Progenitor cell of endocrine pancreas (in vitro differentiated cells): Measurements from ENCODE around the gene DES. TPM values are rescaled to one million over a fixed set of nuclear protein-coding genes. Genes with fewer than 3 reads are reported as not detected.
A peak's percentile ranks its signal among the peaks of the same experiment; 100 is the strongest.

Experiments
- DNase-seq: peaks from one replicate; pipeline ENCODE4 v3.0.0; 2021; ENCODE audit warnings: low spot score; ENCODE audit not compliant: unreplicated experiment
- H3K27ac Mint-ChIP-seq: 2 replicates; pipeline ENCODE4 v1.8.0; 2021; ENCODE audit warnings: mild to moderate bottlenecking, moderate library complexity, mixed read lengths
- H3K27me3 Mint-ChIP-seq: 2 replicates; pipeline ENCODE4 v1.8.0; 2021; ENCODE audit warnings: mixed read lengths
- H3K36me3 Mint-ChIP-seq: 2 replicates; pipeline ENCODE4 v1.8.0; 2022; ENCODE audit warnings: mixed read lengths; ENCODE audit not compliant: insufficient read depth
- H3K4me1 Mint-ChIP-seq: 2 replicates; pipeline ENCODE4 v1.8.0; 2021; ENCODE audit warnings: low read depth, mixed read lengths
- H3K4me3 Mint-ChIP-seq: 2 replicates; pipeline ENCODE4 v1.8.0; 2021; ENCODE audit warnings: low read depth, mild to moderate bottlenecking, moderate library complexity, mixed read lengths
- H3K9me3 Mint-ChIP-seq: 2 replicates; pipeline ENCODE4 v1.8.0; 2021; ENCODE audit warnings: low read depth, mixed read lengths
- CTCF ChIP-seq: fragments of 200-600 bp; sonication (generic); IDR thresholded peaks from one replicate; pipeline ENCODE4 v1.5.0; 2021; ENCODE audit warnings: antibody characterized with exemption, mild to moderate bottlenecking; ENCODE audit not compliant: unreplicated experiment
- total RNA-seq: library from RNA; stranded (reverse); gene quantifications from 2 replicates; pipeline ENCODE4 v1.2.1, GENCODE V29; 2021

Gene DES
- total RNA-seq, 1 donor from 2014 or later = not detected

GRCh38 chr2:219395609-219396008 is 22.6 kb upstream of the DES start:
- no peak for TF ChIP-seq CTCF
- peaks cover 2% of the 10 kb centered on the region for H3K27me3 Mint-ChIP-seq
- H3K36me3 Mint-ChIP-seq = no peaks in the 10 kb centered on the region
- no peak for DNase-seq
- H3K4me3 Mint-ChIP-seq = no peak overlapping the region
- no peaks in the 10 kb centered on the region for H3K9me3 Mint-ChIP-seq
- H3K27ac Mint-ChIP-seq = no peak overlapping the region
- H3K4me1 Mint-ChIP-seq = peaks cover 22% of the 10 kb centered on the region

- no peak overlapping the region for H3K27ac Mint-ChIP-seq
- peaks cover 27% of the 10 kb centered on the region for H3K4me1 Mint-ChIP-seq
- no peak for DNase-seq
- no peak for TF ChIP-seq CTCF
- no peaks in the 10 kb centered on the region for H3K9me3 Mint-ChIP-seq
- peaks cover 2% of the 10 kb centered on the region for H3K27me3 Mint-ChIP-seq
- H3K4me3 Mint-ChIP-seq = no peak overlapping the region
- H3K36me3 Mint-ChIP-seq = no peaks in the 10 kb centered on the region
Observed at GRCh38 chr2:219396863-219397457, 21.2 kb upstream of the DES start.

GRCh38 chr2:219398721-219399363 is 19.3 kb upstream of the DES start:
- no peaks in the 10 kb centered on the region for H3K36me3 Mint-ChIP-seq
- H3K4me3 Mint-ChIP-seq = no peak overlapping the region
- no peak for DNase-seq
- peaks cover 37% of the 10 kb centered on the region for H3K4me1 Mint-ChIP-seq
- peaks cover 8% of the 10 kb centered on the region for H3K27me3 Mint-ChIP-seq
- H3K27ac Mint-ChIP-seq = peak overlapping the region; percentile 41
- no peaks in the 10 kb centered on the region for H3K9me3 Mint-ChIP-seq
- no peak for TF ChIP-seq CTCF

- H3K4me1 Mint-ChIP-seq = peaks cover 37% of the 10 kb centered on the region
- TF ChIP-seq CTCF = no peak
- no peak overlapping the region for H3K4me3 Mint-ChIP-seq
- no peak overlapping the region for H3K27ac Mint-ChIP-seq
- H3K27me3 Mint-ChIP-seq = peaks cover 7% of the 10 kb centered on the region
- no peaks in the 10 kb centered on the region for H3K9me3 Mint-ChIP-seq
- no peaks in the 10 kb centered on the region for H3K36me3 Mint-ChIP-seq
- no peak for DNase-seq
Observed at GRCh38 chr2:219399716-219400478, 18.3 kb upstream of the DES start.

- H3K27me3 Mint-ChIP-seq = peaks cover 9% of the 10 kb centered on the region
- no peaks in the 10 kb centered on the region for H3K9me3 Mint-ChIP-seq
- H3K4me1 Mint-ChIP-seq = peaks cover 37% of the 10 kb centered on the region
- no peak for TF ChIP-seq CTCF
- H3K27ac Mint-ChIP-seq = no peak overlapping the region
- no peaks in the 10 kb centered on the region for H3K36me3 Mint-ChIP-seq
- no peak overlapping the region for H3K4me3 Mint-ChIP-seq
- DNase-seq = no peak
Observed at GRCh38 chr2:219400562-219400961, 17.6 kb upstream of the DES start.
